Pancreas (tissue), 10 donors: ENCODE results near the gene GPATCH1. TPM values are rescaled to one million over a fixed set of nuclear protein-coding genes. Genes with fewer than 3 reads are reported as not detected.

Source experiments
- ATAC-seq, 4 donors: fragments of 200-7000 bp; cut with Tn5 transposase; one replicate each; pipeline versions ENCODE4 v1.8.0 to v1.9.1; 2020; ENCODE audit warnings: mild to moderate bottlenecking in 4 of 4, moderate library complexity in 4 of 4
- DNase-seq, 6 donors: peaks; one replicate each; pipeline ENCODE4 v3.0.0-alpha.2; 2020
- FAIRE-seq: peaks from 2 replicates; lab custom pipeline; 2012; peaks lifted over from hg19 to GRCh38; lab: Jason Lieb, UNC
- H3K27ac ChIP-seq, 4 donors: fragments of 200-600 bp; sonication (generic); 1 replicate in 3 of 4; 2 replicates in 1 of 4; pipeline versions ENCODE4 v1.5.0 to v1.8.0; 2020
- H3K27me3 ChIP-seq, 4 donors: fragments of 200-600 bp; one replicate each; pipeline ENCODE4 v1.8.0; 2021
- H3K36me3 ChIP-seq, 3 donors: fragments of 200-600 bp; sonication (generic) in 1 of 3; one replicate each; pipeline versions ENCODE4 v1.5.0 to v1.8.0; 2020 to 2021
- H3K4me1 ChIP-seq, 3 donors: fragments of 200-600 bp; one replicate each; pipeline ENCODE4 v1.8.0; 2021
- H3K4me3 ChIP-seq, 4 donors: fragments of 200-600 bp; sonication (generic) in 2 of 4; one replicate each; pipeline versions ENCODE4 v1.5.0 to v1.8.0; 2020 to 2021
- H3K9me3 ChIP-seq, 4 donors: fragments of 200-600 bp; one replicate each; pipeline ENCODE4 v1.8.0; 2021
- whole genome bisulfite sequencing, 2 donors: extraction: QIAGEN DNeasy Blood & Tissue Kit; methylation state at CpG; one replicate each; pipeline ENCODE4 v1.1.7; 2013; 5-methylcytosine and 5-hydroxymethylcytosine counted together
- intact Hi-C, 3 donors: fragments of 100-400 bp; cut with DNase I; formaldehyde crosslinking; loops; one replicate each; pipeline versions ENCODE4 v1.11.1 to v1.14.2; 2022
- polyA plus RNA-seq, 2 donors: library from polyadenylated mRNA; stranded (reverse); fragments of 200-250 nt; gene quantifications; one replicate each; pipeline ENCODE4 v1.2.3, GENCODE V29; 2013
- total RNA-seq, 6 donors: library from RNA; stranded (reverse); fragmentation: NEBNext Ultra II Directional in 4 of 6; extraction: Animal tissue kit (Norgen Biotek cat#: 25700) in 4 of 6; gene quantifications; one replicate each; pipeline versions ENCODE4 v1.2.1 to v1.2.4, GENCODE V29; 2021 to 2023
- TF ChIP-seq, protein P1 (sequence below), 4 donors: fragments of 200-600 bp; sonication (generic) in 3 of 4; IDR thresholded peaks; one replicate each; pipeline versions ENCODE4 v1.5.0 to v1.8.0; 2021; ENCODE audit warnings: antibody characterized with exemption in 4 of 4
- donor health status: healthy with polysubstance abuse.
- donor health status: DM: no; HTN: no; CAD: no; lungs with moderate emphysema.
- donor health status: DM: no; HTN: no; CAD: no.
- donor health status: control.
- donor health status: control.
- donor health status: Bipolar disorder and iron deficiency.
- donor health status: DM: yes; HTN: yes; CAD: no.
- donor health status: DM: no; HTN: no; CAD: no.
- donor health status: DM: no; HTN: no; CAD: no.
- donor health status: DM: yes; HTN: yes; CAD: no.

GPATCH1 gene
- total and polyA plus RNA-seq, 8 donors = 3.0 to 6.1 (median 4.0) TPM

DNA sequence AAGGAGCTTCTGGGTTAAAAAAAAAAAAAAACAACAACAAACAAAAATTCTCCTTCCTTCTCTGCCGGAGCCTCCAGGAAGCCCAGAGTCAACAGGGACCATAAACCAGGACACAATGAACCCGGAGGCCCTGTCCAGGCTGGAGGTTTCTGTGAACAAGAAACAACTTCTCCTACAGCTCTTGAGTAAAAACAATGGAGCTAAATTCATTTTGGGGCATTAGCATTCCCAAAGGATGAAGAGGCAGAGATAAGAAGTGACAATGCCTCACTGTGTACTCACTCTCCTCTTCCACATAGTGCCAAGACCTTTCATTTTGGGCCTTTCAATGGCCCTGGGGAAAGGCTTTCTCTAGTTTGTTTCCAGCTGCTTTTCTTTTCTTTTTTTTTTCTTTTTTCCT is 25.3 kb upstream of the GPATCH1 start:
- H3K27me3 ChIP-seq = no peaks in the 10 kb centered on the region
- intact Hi-C loops = no loop called here
- no peak for DNase-seq
- H3K4me3 ChIP-seq = no peak overlapping the region
- 55 to 56% methylated on average over 2 of the region's 2 CpGs for WGBS, 2 donors
- no peak for FAIRE-seq
- H3K27ac ChIP-seq = peak overlapping the region in 2 of 4 donors; percentile 84 to 88
- H3K36me3 ChIP-seq = no peaks in the 10 kb centered on the region
- TF ChIP-seq, protein P1, sequence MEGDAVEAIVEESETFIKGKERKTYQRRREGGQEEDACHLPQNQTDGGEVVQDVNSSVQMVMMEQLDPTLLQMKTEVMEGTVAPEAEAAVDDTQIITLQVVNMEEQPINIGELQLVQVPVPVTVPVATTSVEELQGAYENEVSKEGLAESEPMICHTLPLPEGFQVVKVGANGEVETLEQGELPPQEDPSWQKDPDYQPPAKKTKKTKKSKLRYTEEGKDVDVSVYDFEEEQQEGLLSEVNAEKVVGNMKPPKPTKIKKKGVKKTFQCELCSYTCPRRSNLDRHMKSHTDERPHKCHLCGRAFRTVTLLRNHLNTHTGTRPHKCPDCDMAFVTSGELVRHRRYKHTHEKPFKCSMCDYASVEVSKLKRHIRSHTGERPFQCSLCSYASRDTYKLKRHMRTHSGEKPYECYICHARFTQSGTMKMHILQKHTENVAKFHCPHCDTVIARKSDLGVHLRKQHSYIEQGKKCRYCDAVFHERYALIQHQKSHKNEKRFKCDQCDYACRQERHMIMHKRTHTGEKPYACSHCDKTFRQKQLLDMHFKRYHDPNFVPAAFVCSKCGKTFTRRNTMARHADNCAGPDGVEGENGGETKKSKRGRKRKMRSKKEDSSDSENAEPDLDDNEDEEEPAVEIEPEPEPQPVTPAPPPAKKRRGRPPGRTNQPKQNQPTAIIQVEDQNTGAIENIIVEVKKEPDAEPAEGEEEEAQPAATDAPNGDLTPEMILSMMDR (IDR thresholded peaks at IDR 0.05) = no peak
- peaks cover 0 to 5% (median 4%) of the 10 kb centered on the region in 3 donors for H3K4me1 ChIP-seq
- no peaks in the 10 kb centered on the region for H3K9me3 ChIP-seq
- ATAC-seq = no peak

DNA sequence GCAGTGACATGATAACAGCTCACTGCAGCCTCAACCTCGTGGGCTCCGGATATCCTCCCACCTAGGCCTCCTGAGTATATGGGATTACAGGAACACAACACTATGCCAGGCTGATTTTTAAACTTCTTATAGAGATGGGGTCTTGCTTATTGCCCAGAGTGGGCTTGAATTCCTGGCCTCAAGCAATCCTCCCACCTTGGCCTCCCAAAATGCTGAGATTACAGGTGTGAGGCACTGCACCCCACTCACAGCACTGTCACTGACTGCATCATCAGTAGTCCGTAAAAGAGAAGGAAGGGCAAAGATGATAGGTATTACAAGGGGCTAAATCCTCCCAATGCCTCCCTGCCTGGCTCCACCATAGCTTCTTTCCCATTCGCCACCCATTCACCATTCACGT is 20.4 kb upstream of the GPATCH1 start:
- no peak overlapping the region for H3K27ac ChIP-seq
- ATAC-seq (no peak), FAIRE-seq (no peak), DNase-seq (no peak)
- no peak overlapping the region for H3K4me3 ChIP-seq
- H3K9me3 ChIP-seq = no peaks in the 10 kb centered on the region
- no peaks in the 10 kb centered on the region for H3K4me1 ChIP-seq
- no peaks in the 10 kb centered on the region for H3K27me3 ChIP-seq
- intact Hi-C loops = no loop called here
- WGBS, 2 donors = 80 to 81% methylated on average over 5 of the region's 5 CpGs
- no peaks in the 10 kb centered on the region for H3K36me3 ChIP-seq
- TF ChIP-seq, protein P1 (IDR thresholded peaks at IDR 0.05) = no peak

DNA sequence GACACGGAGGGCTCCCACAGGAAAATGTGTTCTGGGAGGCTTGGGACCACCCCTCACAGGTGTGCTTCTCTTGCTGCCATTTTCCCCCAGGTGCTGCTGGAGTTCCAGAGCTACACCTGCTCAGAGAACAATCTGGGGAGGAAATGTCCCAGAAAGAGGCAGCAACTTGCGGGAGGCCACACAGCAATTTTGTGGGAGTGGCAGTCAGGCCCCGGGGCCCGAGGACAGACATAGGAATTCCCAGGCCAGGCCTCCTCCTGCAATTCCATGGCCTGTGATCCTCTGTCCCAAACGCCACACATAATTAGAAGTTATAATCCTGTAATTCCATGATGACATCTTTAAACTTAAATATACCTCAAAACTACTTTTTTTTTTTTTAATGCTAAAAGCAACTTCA is 18.1 kb upstream of the GPATCH1 start:
- intact Hi-C loops = no loop called here
- FAIRE-seq (no peak), DNase-seq (no peak), ATAC-seq (no peak)
- H3K27ac ChIP-seq = peak overlapping the region in 2 of 4 donors; percentile 71 to 74
- WGBS, 2 donors = 55 to 60% methylated on average over 5 of the region's 5 CpGs
- H3K4me3 ChIP-seq = peak overlapping the region in 2 of 4 donors; percentile 63 to 74
- TF ChIP-seq, protein P1 (IDR thresholded peaks at IDR 0.05) = no peak
- no peaks in the 10 kb centered on the region for H3K4me1 ChIP-seq
- H3K36me3 ChIP-seq = no peaks in the 10 kb centered on the region
- no peaks in the 10 kb centered on the region for H3K9me3 ChIP-seq
- no peaks in the 10 kb centered on the region for H3K27me3 ChIP-seq

DNA sequence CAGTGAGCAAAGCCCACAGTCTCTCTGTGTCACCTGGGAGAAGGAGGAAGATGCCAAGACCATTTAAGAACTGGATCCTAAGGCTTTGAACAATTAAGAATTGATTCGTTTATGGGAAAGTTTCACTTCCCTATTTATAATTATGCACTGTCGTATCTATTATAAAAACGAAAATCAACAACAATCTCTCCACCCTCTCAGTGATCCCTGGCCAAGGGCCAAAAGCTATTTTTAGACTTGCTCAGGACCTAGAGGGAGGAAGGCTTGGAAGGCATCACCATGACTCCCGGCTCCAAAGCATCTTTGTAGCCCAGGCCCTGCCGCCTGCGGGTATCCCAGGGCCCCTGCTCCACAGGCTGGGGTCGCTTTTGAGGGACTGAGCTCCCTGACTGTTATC is 17.6 kb upstream of the GPATCH1 start:
- peak overlapping the region in 2 of 4 donors; percentile 71 to 74 for H3K27ac ChIP-seq
- no peaks in the 10 kb centered on the region for H3K27me3 ChIP-seq
- DNase-seq (peak in 3 of 6 donors; percentile 29 to 43 (median 36)), ATAC-seq (peak; percentile 9 to 41 (median 28)), FAIRE-seq (no peak)
- intact Hi-C loops = no loop called here
- no peaks in the 10 kb centered on the region for H3K36me3 ChIP-seq
- no peaks in the 10 kb centered on the region for H3K4me1 ChIP-seq
- WGBS, 2 donors = 11 to 13% methylated on average over 7 of the region's 7 CpGs
- TF ChIP-seq, protein P1 (IDR thresholded peaks at IDR 0.05) = no peak
- peak overlapping the region; percentile 51 to 74 (median 57) for H3K4me3 ChIP-seq
- no peaks in the 10 kb centered on the region for H3K9me3 ChIP-seq

DNA sequence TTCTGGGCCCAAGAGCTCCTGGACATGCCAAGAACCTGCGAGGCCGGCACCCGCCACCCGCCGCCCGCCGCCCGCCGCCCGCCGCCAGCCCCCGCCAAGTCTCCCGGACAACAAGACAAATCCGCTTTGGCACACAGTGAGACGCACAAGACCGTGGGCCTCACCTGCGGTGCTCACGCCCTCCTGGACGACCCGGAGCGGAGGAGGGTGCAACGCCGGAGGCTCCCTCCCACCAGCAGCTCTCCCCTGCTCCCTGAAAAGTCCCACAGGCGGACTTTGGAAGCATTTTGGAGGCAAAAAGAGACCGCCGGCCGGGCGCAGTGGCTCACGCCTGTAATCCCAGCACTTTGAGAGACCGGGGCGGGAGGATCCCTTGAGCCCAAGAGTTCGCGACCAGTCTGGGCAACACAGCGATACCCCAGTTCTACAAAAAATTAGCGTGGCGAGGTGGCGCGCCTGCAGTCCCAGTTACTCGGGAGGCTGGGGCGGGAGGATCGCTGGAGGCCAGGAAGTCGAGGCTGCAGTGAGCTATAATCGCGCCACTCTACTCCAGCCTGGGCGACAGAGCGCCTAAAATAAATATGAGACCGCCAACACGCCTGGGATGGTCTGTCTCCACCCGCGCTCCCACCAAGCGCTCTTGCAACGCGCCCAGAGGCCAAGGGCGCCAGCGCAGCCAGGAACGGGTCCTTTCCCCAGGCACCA is 17.1 kb upstream of the GPATCH1 start:
- peak; percentile 11 to 24 (median 18) for ATAC-seq
- WGBS, 2 donors = 2% methylated on average over 56 of the region's 56 CpGs

More for the DNA sequence above, 17.1 kb upstream of the GPATCH1 start:
- TF ChIP-seq, protein P1 (IDR thresholded peaks at IDR 0.05) = no peak
- H3K27me3 ChIP-seq = no peaks in the 10 kb centered on the region
- DNase-seq (peak in 3 of 6 donors; percentile 18 to 55 (median 22)), FAIRE-seq (no peak)
- no peaks in the 10 kb centered on the region for H3K4me1 ChIP-seq
- H3K4me3 ChIP-seq = peak overlapping the region; percentile 51 to 74 (median 57)
- peak overlapping the region; percentile 38 to 74 (median 55) for H3K27ac ChIP-seq
- no peaks in the 10 kb centered on the region for H3K9me3 ChIP-seq
- intact Hi-C loops = no loop called here
- no peaks in the 10 kb centered on the region for H3K36me3 ChIP-seq
